Stimulated activated CD8-positive, alpha-beta memory T cell treated with anti-CD3 and anti-CD28 coated beads, Interleukin-2, amount 100 ng/mL, for 1 hour (primary cell): ENCODE results near the gene DSN1.
"Not testable (repeated sequence)": the region's sequence is repeated elsewhere in the genome, so short reads cannot be mapped to it uniquely, and the experiment has no call there.

Source experiments
- DNase-seq, 2 donors: peaks; one replicate each; pipeline ENCODE4 v3.0.0-alpha.2; 2020; ENCODE audit warnings: low read depth in 2 of 2

DSN1 gene, protein sequence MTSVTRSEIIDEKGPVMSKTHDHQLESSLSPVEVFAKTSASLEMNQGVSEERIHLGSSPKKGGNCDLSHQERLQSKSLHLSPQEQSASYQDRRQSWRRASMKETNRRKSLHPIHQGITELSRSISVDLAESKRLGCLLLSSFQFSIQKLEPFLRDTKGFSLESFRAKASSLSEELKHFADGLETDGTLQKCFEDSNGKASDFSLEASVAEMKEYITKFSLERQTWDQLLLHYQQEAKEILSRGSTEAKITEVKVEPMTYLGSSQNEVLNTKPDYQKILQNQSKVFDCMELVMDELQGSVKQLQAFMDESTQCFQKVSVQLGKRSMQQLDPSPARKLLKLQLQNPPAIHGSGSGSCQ

DNA sequence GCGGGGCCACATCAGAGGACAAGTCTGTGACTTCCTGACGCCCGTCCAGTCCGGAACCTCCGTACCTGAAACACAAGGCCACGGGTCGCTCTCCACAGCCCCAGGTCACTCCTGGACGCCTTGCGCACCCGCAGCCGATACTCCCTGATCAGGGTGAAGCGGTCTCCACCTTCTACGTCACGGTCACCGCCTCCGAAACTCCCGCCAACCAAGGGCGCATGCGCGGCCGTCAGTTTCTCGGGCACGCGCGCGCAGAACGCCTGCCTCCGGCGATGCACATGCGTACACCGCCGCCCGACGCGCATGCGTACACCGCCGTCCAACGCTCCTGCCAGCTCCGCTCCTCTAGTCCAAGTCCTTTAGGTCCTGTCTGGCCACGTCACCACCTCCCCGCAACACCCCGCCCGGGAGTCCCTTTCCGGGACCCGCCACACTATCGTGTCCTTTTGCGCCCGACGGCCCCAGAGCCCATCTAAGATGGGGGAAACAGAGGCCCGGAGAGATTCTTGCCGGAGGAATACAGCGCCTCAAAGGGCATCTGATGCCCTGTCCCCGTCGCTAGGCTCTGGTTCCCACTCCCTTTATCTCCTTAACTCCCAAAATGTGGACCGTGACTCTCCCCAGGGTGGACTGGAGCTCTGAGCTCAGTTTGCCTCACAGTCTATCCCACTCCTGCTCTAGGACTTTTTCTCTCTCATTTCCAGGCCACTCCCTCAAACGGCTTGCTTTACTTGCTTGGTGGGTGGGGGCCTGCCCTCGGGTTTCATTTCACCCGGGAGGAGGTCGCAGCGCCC lies at the start of gene DSN1:
Gene DSN1 (minus strand): TSS at position 167 of the 794 bp plus-strand sequence. CDS start 2,305 bp downstream, outside the sequence.
- peak; percentile 97 to 98 for DNase-seq

DNA sequence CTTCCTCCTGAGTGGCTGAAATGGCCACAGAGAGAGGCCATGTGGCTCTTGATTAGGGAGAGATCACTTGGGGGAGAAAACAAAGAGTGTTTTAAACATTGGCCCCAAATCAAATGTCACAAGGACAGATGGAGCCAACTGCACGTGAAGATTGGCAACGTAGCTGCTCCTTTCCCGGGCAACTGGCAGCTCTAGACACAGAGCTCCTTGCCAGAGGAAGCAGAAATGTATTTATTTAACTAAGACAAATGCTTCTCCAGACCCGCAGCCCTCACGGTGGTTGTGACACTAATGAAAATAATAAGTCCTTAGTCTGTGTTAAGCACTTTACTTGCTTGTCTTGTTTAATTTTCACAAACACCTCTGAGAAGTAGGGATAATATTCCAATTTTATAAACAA lies 49.6 kb upstream of the DSN1 start:
- DNase-seq = no peak

DNA sequence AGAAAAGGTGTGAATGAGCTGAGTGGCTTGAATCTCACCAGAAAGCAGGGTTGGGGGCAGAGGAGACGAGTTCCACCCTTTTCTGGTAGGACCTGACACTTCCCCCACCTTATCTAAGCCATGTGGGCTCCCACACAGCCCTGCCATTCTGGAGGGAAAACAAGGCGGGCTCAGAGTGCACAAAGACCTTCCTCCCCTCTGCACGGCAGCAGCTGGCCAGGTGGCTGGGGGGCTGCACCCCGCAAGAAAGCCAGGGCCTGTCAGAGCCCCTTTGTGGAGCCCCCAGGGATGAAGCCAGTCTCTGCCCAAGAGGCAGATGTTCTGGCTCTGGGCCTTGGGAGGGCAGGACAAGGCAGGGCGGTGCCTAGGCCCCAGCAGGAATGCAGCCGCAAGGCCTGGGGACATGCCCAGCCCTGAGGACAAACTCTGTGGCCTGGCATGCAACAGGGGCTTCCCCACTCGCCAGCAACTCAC lies 48.4 kb upstream of the DSN1 start:
- no peak for DNase-seq

DNA sequence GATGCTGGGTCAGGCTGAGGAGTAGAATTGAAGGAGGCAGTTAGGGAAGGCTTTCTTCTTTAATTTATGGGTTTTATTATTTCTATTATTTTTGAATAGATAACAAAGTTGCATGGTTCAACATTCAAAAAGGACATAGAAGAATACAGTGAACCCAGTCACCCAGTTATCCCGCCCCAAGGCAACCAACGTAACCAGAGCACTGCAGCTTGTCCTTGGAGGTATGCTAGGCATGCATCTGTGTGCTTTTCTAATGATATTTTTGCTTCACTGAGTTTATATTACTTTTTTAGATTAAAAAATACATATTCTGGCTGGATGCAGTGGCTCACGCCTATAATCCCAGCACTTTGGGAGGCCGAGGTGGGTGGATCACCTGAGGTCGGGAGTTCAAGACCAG lies 47.4 kb upstream of the DSN1 start:
- no peak for DNase-seq

DNA sequence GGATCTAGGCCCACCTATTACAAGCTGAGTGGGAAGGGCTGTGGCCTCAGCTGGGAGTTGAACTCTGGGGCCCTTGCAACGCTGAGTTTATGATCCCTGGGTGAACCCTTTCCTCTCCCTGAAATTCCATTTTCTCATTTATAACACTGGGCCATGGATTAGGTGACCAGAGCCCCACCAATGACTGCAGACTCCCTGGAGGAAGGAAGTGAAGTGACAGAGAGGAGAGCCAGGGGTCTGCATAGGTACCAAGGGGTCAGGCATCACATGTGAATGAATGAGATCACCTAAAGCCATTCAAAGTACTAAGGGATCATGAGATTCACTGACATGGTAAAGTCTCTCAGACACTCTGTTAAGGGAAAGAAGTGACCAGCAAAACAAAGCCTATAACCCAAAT lies 46.5 kb upstream of the DSN1 start:
- no peak for DNase-seq

DNA sequence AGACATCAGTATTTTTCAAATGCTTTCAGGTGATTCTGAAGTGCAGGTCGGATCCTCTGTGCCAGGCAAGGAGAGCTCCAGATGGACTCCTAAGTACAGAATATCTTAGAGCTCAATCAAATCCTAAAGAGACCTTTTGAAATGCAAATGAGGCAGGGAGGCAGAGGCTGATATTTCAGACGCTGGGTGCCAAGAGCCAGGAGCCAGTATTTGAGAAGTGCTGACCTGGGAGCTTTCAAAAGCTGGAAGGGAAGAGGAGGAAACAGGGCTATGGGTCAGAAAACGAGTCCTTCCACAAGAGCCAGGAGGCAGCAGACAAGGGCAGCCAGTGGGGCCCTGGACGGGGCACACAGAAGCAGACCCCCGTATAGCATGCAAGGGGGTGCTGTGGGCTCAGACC lies 46.1 kb upstream of the DSN1 start:
- DNase-seq = no peak

DNA sequence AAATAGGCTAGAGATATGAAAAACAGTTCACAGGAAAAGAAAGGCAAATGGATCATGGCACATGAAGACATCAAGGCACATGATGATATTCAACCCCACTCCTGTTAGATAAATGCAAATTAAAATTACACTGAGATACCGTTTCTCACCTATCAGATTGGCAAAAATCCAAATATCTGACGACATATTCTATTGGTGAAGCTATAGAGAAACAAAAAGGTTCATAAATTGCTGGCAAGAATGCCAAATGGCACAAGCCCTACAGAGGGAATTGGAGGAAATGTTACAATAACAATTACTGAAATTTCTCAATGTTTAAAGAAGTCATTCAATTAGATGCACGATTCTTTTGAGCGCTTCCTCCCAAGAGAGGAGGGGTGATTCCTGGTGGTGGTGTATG lies 45.3 kb upstream of the DSN1 start:
- no peak for DNase-seq

DNA sequence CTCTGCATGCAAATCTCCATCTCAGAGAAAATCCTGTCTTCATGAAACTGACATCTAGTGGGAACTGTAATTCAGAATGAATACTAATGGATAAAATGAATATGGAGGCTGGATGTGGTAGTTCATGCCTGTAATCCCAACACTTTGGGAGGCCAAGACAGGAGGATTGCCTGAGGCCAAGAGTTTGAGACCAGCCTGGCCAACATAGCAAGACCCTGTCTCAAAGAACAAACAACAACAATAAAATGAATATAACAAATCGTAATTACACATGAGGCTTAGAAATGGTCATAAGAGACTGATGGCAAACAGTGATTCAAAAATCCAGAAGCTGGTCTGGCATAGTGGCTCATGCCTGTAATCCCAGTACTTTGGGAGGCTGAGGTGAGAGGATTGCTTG lies 44.6 kb upstream of the DSN1 start:
- no peak for DNase-seq

DNA sequence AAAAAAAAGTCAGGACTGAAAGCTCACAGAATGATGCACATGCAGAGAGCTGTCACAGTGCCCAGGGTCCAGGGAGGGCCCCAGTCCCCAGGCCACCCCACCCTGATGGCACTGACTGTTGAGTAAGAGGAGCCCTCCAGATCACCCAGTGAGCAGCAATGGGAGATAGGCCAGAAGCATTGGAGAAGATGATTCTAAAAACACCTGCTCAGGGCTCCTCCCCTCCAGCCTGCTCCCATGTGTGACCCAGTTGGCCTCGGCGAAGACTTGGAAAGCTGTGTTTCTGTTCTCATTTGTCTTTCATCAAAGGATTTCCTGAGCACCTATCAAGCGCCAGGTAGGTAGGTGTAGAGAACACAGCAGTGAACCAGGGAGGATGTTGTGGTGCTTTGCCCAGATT lies 43.9 kb upstream of the DSN1 start:
- no peak for DNase-seq

DNA sequence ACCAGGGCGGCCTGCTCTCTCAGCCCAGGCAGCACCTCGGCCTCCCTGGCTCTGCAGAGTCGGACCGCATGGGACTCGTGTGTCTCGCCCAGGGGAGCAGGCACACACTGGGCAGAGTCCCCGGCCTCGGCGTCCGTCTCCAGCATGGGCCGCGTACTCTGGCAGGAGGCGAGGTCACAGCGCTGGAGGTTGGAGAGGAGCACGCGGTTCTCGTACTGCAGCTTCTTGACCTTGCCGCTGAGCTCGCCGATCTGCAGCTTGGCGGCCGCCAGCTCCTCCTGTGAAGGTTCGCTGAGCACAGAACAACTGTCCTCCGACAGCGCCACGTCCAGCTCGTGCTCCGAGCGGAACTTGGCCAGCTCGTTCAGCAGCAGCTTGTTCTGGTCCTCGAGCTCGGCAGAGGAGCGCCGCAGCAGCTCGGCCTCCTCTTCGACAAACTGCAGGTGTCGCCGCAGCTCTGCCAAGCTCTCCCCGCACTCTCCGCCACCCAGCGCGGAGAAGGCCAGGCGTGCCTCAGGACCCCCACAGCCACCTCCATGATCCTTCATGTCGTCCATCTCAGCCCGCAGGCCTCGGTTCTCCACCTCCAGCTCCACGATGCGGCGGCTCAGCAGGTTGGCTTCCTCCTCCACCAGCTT lies 42.0 kb upstream of the DSN1 start:
- no peak for DNase-seq

DNA sequence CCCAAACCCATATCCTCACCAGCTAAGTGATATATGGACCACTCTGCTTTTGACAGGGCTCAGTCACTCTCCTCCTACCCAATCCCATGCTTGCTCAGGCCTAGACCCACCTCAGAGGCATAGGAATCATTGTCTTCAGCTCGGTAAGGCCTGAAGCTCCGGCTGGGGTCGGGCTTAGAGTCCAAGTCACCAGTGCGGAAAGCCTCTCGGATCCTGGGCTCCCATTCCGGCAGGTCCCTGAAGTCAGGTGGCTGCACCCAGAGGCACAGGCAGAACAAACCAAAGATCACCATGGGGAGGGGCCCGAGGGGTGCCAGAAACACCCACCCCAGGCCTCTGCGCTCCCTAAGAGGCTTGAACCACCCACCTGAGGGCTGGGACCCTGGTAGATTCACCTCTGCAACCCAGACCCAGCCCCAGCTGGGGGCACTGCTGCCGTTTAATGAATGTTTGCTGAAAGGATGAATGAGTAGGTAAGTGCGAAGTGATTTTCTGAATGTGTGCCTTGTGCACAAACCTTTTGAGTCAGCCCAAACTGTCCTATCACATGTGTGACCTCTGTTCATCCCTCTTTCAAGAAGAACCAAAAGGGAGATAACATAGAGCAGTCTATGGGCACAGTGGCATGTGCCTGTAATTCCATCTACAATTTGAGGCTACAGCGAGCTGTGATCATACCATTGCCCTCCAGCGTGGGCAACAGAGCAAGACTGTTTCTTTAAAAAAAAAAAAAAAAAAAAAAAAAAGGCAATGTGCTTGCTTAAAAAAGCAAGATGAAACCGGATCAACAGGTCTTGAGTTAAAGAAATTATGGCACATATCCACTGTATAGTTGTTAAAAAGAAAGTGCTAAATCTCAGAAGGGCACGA lies 39.3 kb upstream of the DSN1 start:
- no peak for DNase-seq

DNA sequence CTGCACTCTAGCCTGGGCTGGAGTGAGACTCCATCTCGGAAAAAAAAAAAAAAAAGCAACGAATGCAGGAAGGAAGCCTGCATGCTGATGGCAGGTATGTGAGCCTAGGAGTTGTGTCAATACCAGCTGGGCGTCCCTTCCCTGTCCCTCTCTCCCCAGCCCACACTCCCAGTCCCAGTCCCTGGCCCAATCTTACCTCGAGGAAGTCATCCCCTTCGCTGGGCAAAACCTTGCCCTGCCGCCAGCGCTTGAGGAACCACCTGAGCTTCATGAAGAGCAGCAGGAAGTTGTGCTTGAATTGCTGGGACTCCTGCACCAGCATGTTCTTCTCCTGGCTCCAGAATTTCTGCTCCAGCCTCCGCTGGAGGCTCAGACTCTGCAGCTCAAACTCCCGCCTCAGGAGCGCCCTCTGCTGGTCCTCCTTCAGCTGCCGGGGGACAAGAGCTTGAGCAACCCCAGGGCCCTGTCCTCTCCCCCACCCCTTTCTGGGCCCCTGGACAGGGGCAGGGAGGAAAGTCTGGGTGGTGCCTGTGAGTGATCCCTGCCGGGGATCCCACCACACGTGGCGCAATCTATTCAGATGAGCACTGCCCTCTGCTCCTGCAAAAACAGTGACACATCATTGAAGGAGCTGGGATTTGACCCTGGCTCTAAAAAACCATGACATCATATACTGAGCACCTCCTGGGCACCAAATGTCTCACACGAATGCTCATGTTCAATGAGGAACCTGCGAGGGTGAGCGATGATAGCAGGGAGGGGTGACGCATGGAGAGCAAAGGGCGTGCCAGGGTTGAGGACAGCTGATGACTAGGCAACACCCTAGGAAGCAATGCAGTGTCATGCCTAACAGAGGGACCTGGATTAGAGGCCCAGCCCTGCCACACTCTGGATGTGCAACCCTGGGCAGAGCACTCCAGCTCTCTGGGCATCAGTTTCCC lies 35.0 kb upstream of the DSN1 start:
- DNase-seq = peak; percentile 38 to 55

DNA sequence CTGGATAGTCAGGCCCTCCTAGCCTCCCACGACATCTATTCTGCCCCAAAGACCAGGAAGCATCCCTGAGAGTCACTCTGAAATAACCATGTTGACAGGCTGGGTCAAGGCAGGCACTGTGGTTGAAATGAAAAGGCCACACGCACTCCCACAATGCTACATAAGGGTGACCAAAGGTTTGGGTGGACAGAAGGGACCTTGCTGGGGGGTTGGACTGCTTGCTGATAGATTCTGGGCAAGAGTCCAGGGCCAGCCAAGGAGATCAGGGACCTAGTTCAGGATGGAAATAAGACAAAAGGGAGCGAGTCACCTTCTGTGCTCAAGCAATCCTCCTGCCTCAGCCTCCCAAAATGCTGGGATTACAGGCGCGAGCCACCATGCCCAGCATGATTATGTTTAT lies 32.5 kb upstream of the DSN1 start:
- no peak for DNase-seq

DNA sequence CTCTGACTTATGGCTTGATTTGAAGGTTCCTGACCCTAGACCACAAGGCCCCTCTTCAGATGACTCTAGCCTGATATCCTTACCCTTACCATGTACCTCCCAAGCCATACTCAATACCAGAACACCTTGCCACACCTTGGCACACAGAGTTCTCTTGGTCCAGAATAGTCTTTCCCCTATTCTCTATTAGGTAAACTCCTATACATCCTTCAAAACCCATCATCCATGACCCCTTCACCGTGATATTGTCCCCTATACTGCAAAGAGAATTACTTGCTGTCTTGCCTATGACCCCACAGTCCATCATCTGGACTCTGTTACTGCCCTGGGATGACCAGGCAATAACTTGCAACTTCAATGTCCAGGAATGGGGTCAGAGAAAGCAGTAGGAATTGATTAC lies 31.8 kb upstream of the DSN1 start:
- DNase-seq = no peak

DNA sequence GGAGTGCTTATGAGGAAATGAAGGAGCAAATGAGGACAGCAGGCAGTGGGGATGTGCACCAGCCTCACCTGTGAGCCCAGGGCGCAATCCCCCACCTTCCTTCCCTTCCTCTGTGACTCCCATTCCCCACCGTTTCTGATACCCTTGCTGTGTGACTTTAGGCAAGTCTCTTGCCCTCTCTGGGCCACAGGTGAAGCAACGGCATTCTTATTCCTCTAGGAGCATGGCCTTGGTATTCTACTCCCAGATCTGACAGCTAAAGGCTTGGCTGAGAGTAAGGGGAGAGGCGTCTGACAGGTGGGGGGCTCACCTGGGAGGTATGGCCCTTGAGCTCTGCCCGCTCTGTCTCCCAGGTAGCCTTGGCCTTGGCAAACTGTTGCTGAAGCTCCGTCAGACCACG lies 30.9 kb upstream of the DSN1 start:
- no peak for DNase-seq

DNA sequence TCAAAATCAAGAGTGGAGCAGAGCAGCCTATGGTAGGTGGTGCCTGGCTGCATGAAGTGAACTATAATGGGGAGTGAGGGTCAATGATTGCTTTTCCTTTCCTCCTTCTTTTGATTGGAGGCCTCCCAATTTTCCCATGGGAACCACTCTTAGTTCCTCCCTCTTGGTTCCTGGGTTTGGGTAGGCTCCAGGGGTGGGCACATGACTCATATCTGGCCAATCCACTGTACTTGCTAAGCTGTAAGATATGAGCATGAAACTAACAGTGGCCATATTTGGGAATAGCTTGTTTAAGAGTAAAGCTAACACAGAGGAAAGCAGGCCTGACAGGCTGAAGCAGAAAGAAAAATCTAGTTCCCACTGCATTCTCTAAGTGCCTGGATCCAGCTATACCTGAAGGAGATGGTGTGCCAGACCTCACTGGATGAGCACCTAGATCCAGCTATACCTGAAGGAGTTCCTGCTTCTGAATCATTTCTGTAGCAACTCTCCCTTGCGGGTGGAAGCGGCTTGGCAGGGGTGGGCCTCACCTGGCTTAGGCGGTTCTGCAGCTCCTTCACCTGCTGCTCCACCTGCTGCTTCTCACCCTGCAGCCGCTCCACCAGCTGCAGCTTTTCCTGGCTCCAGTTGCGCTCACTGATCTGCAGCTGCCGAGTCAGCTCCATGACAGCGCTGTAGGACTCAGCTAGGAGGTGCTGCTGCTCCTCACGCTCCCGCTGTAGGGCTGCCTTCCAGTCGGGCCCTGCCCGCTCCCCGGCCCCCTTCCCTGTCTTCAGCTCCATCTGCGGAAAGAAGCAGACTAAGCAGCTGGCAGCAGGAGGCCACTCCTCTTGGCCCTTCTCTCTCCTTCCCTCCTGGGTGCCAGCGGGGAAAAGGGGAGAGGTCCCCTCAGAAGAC lies 29.0 kb upstream of the DSN1 start:
- no peak for DNase-seq

DNA sequence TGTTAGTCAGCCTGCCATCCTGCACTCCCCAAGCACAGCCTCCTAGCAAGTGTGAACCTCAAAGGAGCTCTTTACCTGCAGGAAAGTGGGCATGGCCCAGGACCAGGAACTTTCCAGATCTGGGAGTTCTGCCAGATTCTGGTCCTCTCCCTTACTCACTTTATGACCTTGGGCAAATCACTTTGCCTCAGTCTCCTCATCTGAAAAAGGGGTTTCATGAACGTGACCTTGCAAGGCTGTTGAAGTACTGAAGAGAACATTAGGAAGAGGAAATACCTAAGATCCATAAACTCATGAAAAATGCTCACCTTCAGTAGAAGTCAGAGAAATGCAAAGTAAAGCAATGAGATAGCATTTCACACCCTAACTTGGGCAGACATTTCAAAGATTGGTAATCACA lies 26.8 kb upstream of the DSN1 start:
- DNase-seq = no peak

DNA sequence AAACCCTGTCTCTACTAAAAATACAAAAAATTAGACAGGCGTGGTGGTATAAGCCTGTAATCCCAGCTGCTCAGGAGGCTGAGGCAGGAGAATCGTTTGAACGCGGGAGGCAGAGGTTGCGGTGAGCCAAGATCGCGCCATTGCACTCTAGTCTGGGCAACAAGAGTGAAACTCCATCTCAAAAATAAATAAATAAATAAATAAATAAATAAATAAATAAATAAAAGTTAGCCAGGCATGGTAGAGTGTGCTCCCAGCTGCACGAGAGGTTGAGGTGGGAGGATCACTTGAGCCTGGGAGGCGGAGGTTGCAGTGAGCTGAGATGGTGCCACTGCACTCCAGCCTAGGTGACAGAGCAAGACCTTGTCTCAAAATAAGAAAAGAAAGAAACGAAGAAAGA lies 25.8 kb upstream of the DSN1 start:
- DNase-seq = not testable (repeated sequence)

DNA sequence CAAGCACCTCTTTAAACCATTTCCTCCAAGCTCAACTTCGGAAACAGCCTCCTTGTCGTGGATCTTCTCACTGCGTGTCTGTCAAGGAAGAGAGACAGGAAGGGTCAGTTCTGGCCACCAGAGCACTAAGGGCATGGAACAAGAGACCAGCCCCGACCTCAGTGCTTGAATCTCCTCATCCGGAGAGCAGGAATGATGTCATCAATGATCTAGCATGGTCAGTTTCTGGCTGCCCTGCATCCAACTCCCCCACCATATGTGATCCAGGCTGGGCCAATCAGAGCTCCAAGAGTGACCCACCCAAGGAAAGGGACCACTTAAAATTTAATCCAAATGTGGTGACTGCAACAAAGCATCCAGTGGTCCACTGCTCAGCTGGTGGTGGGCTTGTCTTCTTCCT lies 23.3 kb upstream of the DSN1 start:
- no peak for DNase-seq

DNA sequence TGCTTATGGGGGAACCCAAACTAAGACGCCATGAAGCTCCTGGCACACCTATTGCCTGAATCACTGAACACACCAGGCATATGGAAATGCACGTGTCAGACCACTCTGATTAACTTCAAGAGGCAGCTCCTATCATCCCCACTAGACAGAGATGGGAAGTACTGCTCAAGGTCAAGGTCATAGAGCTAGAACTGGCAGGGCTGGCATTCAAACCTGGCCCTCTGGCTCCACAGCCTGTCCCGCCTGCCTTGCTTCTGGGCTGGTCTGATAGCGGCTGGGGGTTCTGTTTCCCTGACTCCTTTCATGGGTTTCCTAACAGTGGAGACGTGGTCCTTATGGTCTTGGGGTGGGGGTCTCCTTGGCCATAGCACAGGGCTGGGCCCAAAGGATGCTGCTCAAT lies 22.6 kb upstream of the DSN1 start:
- no peak for DNase-seq
